Measurements from ENCODE around the gene PRDM5. TPM values are rescaled to one million over a fixed set of nuclear protein-coding genes. Genes with fewer than 3 reads are reported as not detected.

PRDM5 gene
- total RNA-seq, 1 donor from 2014 or later: 16.6 TPM

DNA sequence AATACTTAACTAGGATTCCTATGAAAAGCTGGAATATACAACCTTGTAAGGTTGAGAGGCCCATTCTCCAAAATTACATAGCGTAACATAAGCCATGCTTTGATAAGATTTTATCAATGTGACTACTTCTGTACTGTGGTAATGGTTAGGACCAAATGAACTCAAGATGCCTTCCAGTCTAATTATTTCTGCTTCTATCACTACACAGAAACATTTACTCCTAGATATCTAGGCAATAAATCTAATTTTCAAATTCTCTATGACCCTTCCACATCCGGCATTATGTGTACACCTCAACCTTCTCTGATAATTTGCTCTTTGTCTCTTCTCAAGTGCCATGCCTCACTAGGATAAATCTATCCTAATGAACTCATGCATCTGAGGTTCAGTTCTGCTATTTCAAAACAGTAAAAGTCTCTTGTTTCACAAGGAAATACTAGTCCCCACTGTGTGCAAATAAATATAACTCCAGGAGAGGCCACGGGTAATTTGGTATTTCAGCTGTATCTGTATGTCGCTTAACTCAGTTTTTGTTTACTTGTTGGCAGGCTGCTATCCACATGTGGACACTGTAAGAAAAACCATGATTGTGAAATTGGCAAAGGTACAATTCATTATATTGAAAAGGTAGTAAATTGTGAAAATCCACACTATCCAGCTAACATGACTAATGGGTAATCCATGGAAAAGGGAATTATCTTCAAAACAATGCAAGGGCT, 93.3 kb downstream of the PRDM5 start:
- H3K27ac Mint-ChIP-seq (ENCODE audit: unreplicated experiment): no peak overlapping the region
- H3K9me3 Mint-ChIP-seq (ENCODE audit: unreplicated experiment): no peaks in the 10 kb centered on the region
- H3K4me3 Mint-ChIP-seq (ENCODE audit: unreplicated experiment): no peak overlapping the region
- H3K36me3 Mint-ChIP-seq (ENCODE audit: unreplicated experiment): no peaks in the 10 kb centered on the region
- no peaks in the 10 kb centered on the region for H3K27me3 Mint-ChIP-seq (ENCODE audit: unreplicated experiment)
- DNase-seq: no peak
- no peaks in the 10 kb centered on the region for H3K4me1 Mint-ChIP-seq (ENCODE audit: low read depth, unreplicated experiment)
- TF ChIP-seq CTCF (IDR thresholded peaks at IDR 0.05; ENCODE audit: partially characterized antibody, unreplicated experiment): no peak

GRCh38 chr4:120826853-120827252, 95.7 kb downstream of the PRDM5 start:
- H3K4me1 Mint-ChIP-seq (ENCODE audit: low read depth, unreplicated experiment): peaks cover 2% of the 10 kb centered on the region
- no peak for DNase-seq
- H3K36me3 Mint-ChIP-seq (ENCODE audit: unreplicated experiment): no peaks in the 10 kb centered on the region
- H3K27me3 Mint-ChIP-seq (ENCODE audit: unreplicated experiment): no peaks in the 10 kb centered on the region
- no peak overlapping the region for H3K4me3 Mint-ChIP-seq (ENCODE audit: unreplicated experiment)
- no peaks in the 10 kb centered on the region for H3K9me3 Mint-ChIP-seq (ENCODE audit: unreplicated experiment)
- no peak overlapping the region for H3K27ac Mint-ChIP-seq (ENCODE audit: unreplicated experiment)
- TF ChIP-seq CTCF (IDR thresholded peaks at IDR 0.05; ENCODE audit: partially characterized antibody, unreplicated experiment): no peak

GRCh38 chr4:120826449-120826848, 96.1 kb downstream of the PRDM5 start:
- no peak for DNase-seq
- no peak for TF ChIP-seq CTCF (IDR thresholded peaks at IDR 0.05; ENCODE audit: partially characterized antibody, unreplicated experiment)
- Mint-ChIP-seq H3K4me1 (ENCODE audit: low read depth, unreplicated experiment) (peaks cover 2% of the 10 kb centered on the region), H3K9me3 (ENCODE audit: unreplicated experiment) (no peaks in the 10 kb centered on the region), H3K4me3 (ENCODE audit: unreplicated experiment) (no peak overlapping the region), H3K27me3 (ENCODE audit: unreplicated experiment) (no peaks in the 10 kb centered on the region), H3K36me3 (ENCODE audit: unreplicated experiment) (no peaks in the 10 kb centered on the region), H3K27ac (ENCODE audit: unreplicated experiment) (no peak overlapping the region)

GRCh38 chr4:120824946-120825345, 97.6 kb downstream of the PRDM5 start:
- H3K4me1 Mint-ChIP-seq (ENCODE audit: low read depth, unreplicated experiment): peaks cover 2% of the 10 kb centered on the region
- no peaks in the 10 kb centered on the region for H3K9me3 Mint-ChIP-seq (ENCODE audit: unreplicated experiment)

More at GRCh38 chr4:120824946-120825345, 97.6 kb downstream of the PRDM5 start:
- TF ChIP-seq CTCF (IDR thresholded peaks at IDR 0.05; ENCODE audit: partially characterized antibody, unreplicated experiment): no peak
- no peak for DNase-seq
- Mint-ChIP-seq H3K36me3 (ENCODE audit: unreplicated experiment) (no peaks in the 10 kb centered on the region), H3K27me3 (ENCODE audit: unreplicated experiment) (no peaks in the 10 kb centered on the region), H3K27ac (ENCODE audit: unreplicated experiment) (no peak overlapping the region), H3K4me3 (ENCODE audit: unreplicated experiment) (no peak overlapping the region)

Data from glutamatergic neuron (in vitro differentiated cells).